ENCODE measurements around the gene XYLT1.
A peak's percentile ranks its signal among the peaks of the same experiment; 100 is the strongest.

XYLT1 gene

DNA sequence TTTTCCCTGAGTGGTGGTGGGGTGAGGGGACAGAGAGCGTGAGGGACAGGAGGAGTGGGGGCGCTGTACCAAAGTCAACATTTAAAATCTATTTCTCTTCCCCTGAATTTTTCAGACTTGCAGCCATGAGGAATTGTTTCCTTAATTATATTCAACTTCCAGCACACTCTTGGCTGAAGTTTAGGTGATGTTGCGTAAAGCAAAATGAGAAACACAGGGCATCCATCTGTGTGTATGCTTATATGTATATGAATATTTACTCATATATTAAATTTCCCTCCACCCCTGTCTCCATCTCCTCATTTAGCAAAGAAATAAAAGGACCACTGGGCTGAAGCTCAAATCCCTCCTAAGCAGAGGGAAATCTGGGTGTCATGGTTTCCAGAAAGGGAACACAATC, 218.1 kb downstream of the XYLT1 start:
- Histone ChIP-seq H3K4ac (ENCODE audit: low read depth, low read length) (no peak overlapping the region), H3K79me2 (ENCODE audit: control insufficient read depth, insufficient read depth, low read length) (no peaks in the 10 kb centered on the region), H3K4me2 (ENCODE audit: low read length) (no peak overlapping the region), H3K18ac (ENCODE audit: low read length) (no peak overlapping the region), H2AK5ac (ENCODE audit: low read length) (no peak overlapping the region), H3K27ac (ENCODE audit: low read depth, low read length) (no peak overlapping the region), H3K4me3 (ENCODE audit: low read length) (no peak overlapping the region), H3K79me1 (ENCODE audit: low read length) (no peaks in the 10 kb centered on the region), H3K56ac (ENCODE audit: low read length) (no peak overlapping the region), H2BK15ac (replicated peaks; ENCODE audit: low read depth) (no peak overlapping the region), H2BK120ac (ENCODE audit: low read depth, low read length) (no peak overlapping the region), H3K36me3 (ENCODE audit: control insufficient read depth, insufficient read depth, low read length) (no peaks in the 10 kb centered on the region), H3K4me1 (ENCODE audit: control insufficient read depth, low read depth, low read length) (no peaks in the 10 kb centered on the region), H2BK5ac (ENCODE audit: low read length) (no peak overlapping the region), H4K8ac (ENCODE audit: low read depth, low read length) (no peak overlapping the region), H3K27me3 (ENCODE audit: insufficient read depth, low read length, poor library complexity) (no peaks in the 10 kb centered on the region), H3K23ac (ENCODE audit: low read length) (no peak overlapping the region), H3K9ac (ENCODE audit: low read length) (no peak overlapping the region), H4K5ac (ENCODE audit: low read length) (no peak overlapping the region)
- DNase-seq, result no peak
- WGBS (ENCODE audit: extremely low coverage, insufficient coverage, low lambda C conversion rate), result no CpG with 5 or more reads among the region's 3 CpGs

DNA sequence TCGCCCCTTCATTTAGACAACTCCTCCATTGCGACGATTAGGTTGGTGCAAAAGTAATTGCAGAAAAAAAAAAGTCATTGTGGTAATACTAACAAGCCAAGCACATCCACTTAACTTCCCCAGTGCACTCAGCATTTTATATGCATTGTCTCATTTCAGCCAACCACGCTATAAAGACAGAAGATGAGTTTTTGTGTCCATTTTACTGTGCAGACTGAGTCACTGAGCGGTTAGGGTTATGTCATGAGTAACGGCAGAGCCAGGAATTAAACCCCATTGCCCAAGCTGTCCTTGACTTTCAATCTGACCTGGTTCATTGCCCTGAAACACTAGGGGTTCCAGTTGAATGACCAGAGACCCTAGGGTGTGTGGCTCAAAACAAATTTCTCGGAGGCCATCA, 218.7 kb downstream of the XYLT1 start:
- no peaks in the 10 kb centered on the region for H3K27me3 ChIP-seq (ENCODE audit: insufficient read depth, low read length, poor library complexity)
- H3K4ac ChIP-seq (ENCODE audit: low read depth, low read length), result no peak overlapping the region
- no CpG with 5 or more reads among the region's 7 CpGs for WGBS (ENCODE audit: extremely low coverage, insufficient coverage, low lambda C conversion rate)
- H3K4me2 ChIP-seq (ENCODE audit: low read length), result no peak overlapping the region
- H3K4me1 ChIP-seq (ENCODE audit: control insufficient read depth, low read depth, low read length), result no peaks in the 10 kb centered on the region
- H3K9ac ChIP-seq (ENCODE audit: low read length), result no peak overlapping the region
- H4K5ac ChIP-seq (ENCODE audit: low read length), result no peak overlapping the region
- H2BK5ac ChIP-seq (ENCODE audit: low read length), result no peak overlapping the region
- H2AK5ac ChIP-seq (ENCODE audit: low read length), result no peak overlapping the region
- H3K27ac ChIP-seq (ENCODE audit: low read depth, low read length), result no peak overlapping the region
- H2BK120ac ChIP-seq (ENCODE audit: low read depth, low read length), result no peak overlapping the region
- no peaks in the 10 kb centered on the region for H3K79me2 ChIP-seq (ENCODE audit: control insufficient read depth, insufficient read depth, low read length)
- no peak overlapping the region for H3K18ac ChIP-seq (ENCODE audit: low read length)
- H3K79me1 ChIP-seq (ENCODE audit: low read length), result no peaks in the 10 kb centered on the region
- no peaks in the 10 kb centered on the region for H3K36me3 ChIP-seq (ENCODE audit: control insufficient read depth, insufficient read depth, low read length)
- no peak overlapping the region for H4K8ac ChIP-seq (ENCODE audit: low read depth, low read length)
- no peak overlapping the region for H3K4me3 ChIP-seq (ENCODE audit: low read length)
- H3K23ac ChIP-seq (ENCODE audit: low read length), result no peak overlapping the region
- H2BK15ac ChIP-seq (replicated peaks; ENCODE audit: low read depth), result no peak overlapping the region
- DNase-seq, result no peak
- no peak overlapping the region for H3K56ac ChIP-seq (ENCODE audit: low read length)

DNA sequence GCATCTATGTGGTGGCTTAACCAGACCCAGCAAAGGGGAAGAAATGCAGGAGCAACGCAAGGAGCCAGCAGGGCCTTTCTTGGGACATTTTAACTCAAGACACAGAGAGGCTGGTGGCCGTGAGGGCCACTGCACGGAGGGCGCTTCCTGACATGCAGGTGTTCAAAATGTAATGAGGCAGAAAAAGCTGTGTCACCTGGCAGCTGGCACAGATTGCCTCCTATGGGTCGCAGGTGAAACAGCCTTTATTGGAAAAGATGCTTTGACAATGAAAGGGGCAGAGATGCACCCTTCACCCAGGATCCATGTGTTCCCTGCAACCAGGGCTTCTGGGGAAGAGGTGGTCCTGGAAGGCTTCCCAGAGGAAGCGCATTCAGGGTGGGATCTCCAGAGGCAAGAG, 219.3 kb downstream of the XYLT1 start:
- no peak overlapping the region for H3K9ac ChIP-seq (ENCODE audit: low read length)
- no peak overlapping the region for H3K4ac ChIP-seq (ENCODE audit: low read depth, low read length)
- H3K79me1 ChIP-seq (ENCODE audit: low read length), result peaks cover 3% of the 10 kb centered on the region
- H4K5ac ChIP-seq (ENCODE audit: low read length), result no peak overlapping the region
- no peak overlapping the region for H3K56ac ChIP-seq (ENCODE audit: low read length)
- H3K36me3 ChIP-seq (ENCODE audit: control insufficient read depth, insufficient read depth, low read length), result no peaks in the 10 kb centered on the region
- H3K79me2 ChIP-seq (ENCODE audit: control insufficient read depth, insufficient read depth, low read length), result no peaks in the 10 kb centered on the region
- H2AK5ac ChIP-seq (ENCODE audit: low read length), result no peak overlapping the region
- no peak overlapping the region for H3K18ac ChIP-seq (ENCODE audit: low read length)
- no peaks in the 10 kb centered on the region for H3K4me1 ChIP-seq (ENCODE audit: control insufficient read depth, low read depth, low read length)
- H3K27me3 ChIP-seq (ENCODE audit: insufficient read depth, low read length, poor library complexity), result no peaks in the 10 kb centered on the region
- no peak overlapping the region for H3K23ac ChIP-seq (ENCODE audit: low read length)
- H2BK15ac ChIP-seq (replicated peaks; ENCODE audit: low read depth), result no peak overlapping the region
- H3K4me2 ChIP-seq (ENCODE audit: low read length), result no peak overlapping the region
- H2BK120ac ChIP-seq (ENCODE audit: low read depth, low read length), result no peak overlapping the region
- H2BK5ac ChIP-seq (ENCODE audit: low read length), result no peak overlapping the region
- no peak overlapping the region for H3K27ac ChIP-seq (ENCODE audit: low read depth, low read length)
- DNase-seq, result no peak
- H3K4me3 ChIP-seq (ENCODE audit: low read length), result no peak overlapping the region
- no peak overlapping the region for H4K8ac ChIP-seq (ENCODE audit: low read depth, low read length)
- no CpG with 5 or more reads among the region's 6 CpGs for WGBS (ENCODE audit: extremely low coverage, insufficient coverage, low lambda C conversion rate)

DNA sequence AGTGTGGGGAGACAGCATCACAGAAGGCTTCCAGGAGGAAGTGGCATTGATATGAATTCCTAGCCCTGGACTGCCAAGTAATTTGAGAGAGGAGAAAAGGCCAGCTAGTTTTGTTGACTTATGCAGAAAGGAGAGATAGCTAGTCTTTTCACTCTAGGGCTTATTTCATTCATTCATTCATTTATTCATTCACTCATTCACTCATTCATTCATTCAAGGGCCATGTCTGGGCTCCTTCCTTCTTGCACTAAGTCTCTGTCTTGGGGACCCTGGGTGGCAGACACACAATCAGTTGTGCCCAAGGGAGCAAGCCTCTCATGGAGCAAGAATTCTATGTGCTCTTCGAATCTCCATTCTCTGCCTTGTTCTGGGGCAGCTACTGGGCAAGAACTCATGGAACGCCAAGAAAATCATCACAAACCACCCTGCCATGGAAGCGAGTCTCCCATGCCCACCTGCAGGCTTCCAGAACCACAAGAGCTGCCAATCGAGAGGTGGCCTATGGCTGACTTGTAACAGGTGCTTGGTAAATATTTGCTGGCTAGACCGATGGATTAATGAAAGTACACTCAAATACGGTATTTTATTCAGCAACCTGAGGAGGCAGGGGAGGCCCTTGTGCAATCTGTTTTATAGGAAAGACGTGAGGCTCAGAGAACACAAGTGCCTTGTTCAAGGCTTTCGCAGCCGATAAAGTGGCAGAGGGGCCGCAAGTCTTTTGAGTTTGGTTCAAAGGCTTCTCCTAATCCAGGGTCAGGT, 223.6 kb downstream of the XYLT1 start:
- Histone ChIP-seq H3K4ac (ENCODE audit: low read depth, low read length) (no peak overlapping the region), H3K4me2 (ENCODE audit: low read length) (no peak overlapping the region), H3K56ac (ENCODE audit: low read length) (no peak overlapping the region), H3K9ac (ENCODE audit: low read length) (no peak overlapping the region), H4K5ac (ENCODE audit: low read length) (no peak overlapping the region), H2BK120ac (ENCODE audit: low read depth, low read length) (no peak overlapping the region), H3K4me3 (ENCODE audit: low read length) (no peak overlapping the region), H3K27ac (ENCODE audit: low read depth, low read length) (no peak overlapping the region), H3K18ac (ENCODE audit: low read length) (no peak overlapping the region), H2BK15ac (replicated peaks; ENCODE audit: low read depth) (no peak overlapping the region), H4K8ac (ENCODE audit: low read depth, low read length) (no peak overlapping the region), H3K27me3 (ENCODE audit: insufficient read depth, low read length, poor library complexity) (no peaks in the 10 kb centered on the region), H2AK5ac (ENCODE audit: low read length) (no peak overlapping the region), H3K36me3 (ENCODE audit: control insufficient read depth, insufficient read depth, low read length) (no peaks in the 10 kb centered on the region), H3K79me1 (ENCODE audit: low read length) (peaks cover 3% of the 10 kb centered on the region), H2BK5ac (ENCODE audit: low read length) (no peak overlapping the region), H3K4me1 (ENCODE audit: control insufficient read depth, low read depth, low read length) (no peaks in the 10 kb centered on the region), H3K79me2 (ENCODE audit: control insufficient read depth, insufficient read depth, low read length) (no peaks in the 10 kb centered on the region), H3K23ac (ENCODE audit: low read length) (no peak overlapping the region)
- no peak for DNase-seq
- no CpG with 5 or more reads among the region's 10 CpGs for WGBS (ENCODE audit: extremely low coverage, insufficient coverage, low lambda C conversion rate)

DNA sequence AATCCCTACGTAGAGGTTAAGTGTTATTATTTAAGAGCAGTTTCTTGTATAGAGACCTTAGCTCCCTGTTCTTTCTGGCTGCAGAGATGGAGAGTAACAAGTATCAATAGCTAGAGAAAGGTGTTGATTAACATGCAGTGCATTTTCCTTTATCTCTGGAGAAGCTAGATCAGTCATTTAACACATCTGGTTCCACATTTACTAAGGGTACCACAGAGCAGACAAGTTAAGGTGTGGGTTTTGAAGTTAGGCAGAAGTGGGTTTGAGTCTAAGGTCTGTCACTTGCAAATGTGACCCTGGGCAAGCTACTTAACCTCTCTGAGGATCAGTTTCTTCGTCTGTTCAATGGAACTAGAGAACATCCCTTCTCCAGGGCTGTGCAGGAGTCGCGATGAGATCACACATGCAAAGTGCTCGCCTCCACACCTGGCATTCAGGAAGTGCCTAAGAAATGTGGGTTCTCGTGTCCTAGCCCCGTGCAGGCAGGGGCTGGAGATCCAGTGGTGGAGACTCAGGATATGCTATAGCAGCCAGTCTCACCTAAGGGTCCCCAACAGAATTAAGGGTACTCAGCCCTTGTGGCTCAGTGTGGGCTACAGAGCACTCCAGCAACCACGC, 224.4 kb downstream of the XYLT1 start:
- Histone ChIP-seq H3K79me2 (ENCODE audit: control insufficient read depth, insufficient read depth, low read length) (no peaks in the 10 kb centered on the region), H4K8ac (ENCODE audit: low read depth, low read length) (no peak overlapping the region), H3K27ac (ENCODE audit: low read depth, low read length) (no peak overlapping the region), H3K4me1 (ENCODE audit: control insufficient read depth, low read depth, low read length) (no peaks in the 10 kb centered on the region), H2BK120ac (ENCODE audit: low read depth, low read length) (no peak overlapping the region), H3K79me1 (ENCODE audit: low read length) (peaks cover 3% of the 10 kb centered on the region), H3K4me3 (ENCODE audit: low read length) (no peak overlapping the region), H2AK5ac (ENCODE audit: low read length) (no peak overlapping the region), H3K27me3 (ENCODE audit: insufficient read depth, low read length, poor library complexity) (no peaks in the 10 kb centered on the region), H2BK5ac (ENCODE audit: low read length) (no peak overlapping the region), H4K5ac (ENCODE audit: low read length) (no peak overlapping the region), H2BK15ac (replicated peaks; ENCODE audit: low read depth) (no peak overlapping the region), H3K56ac (ENCODE audit: low read length) (no peak overlapping the region), H3K36me3 (ENCODE audit: control insufficient read depth, insufficient read depth, low read length) (no peaks in the 10 kb centered on the region), H3K23ac (ENCODE audit: low read length) (no peak overlapping the region), H3K18ac (ENCODE audit: low read length) (no peak overlapping the region), H3K9ac (ENCODE audit: low read length) (no peak overlapping the region), H3K4ac (ENCODE audit: low read depth, low read length) (no peak overlapping the region), H3K4me2 (ENCODE audit: low read length) (no peak overlapping the region)
- no CpG with 5 or more reads among the region's 8 CpGs for WGBS (ENCODE audit: extremely low coverage, insufficient coverage, low lambda C conversion rate)
- no peak for DNase-seq

DNA sequence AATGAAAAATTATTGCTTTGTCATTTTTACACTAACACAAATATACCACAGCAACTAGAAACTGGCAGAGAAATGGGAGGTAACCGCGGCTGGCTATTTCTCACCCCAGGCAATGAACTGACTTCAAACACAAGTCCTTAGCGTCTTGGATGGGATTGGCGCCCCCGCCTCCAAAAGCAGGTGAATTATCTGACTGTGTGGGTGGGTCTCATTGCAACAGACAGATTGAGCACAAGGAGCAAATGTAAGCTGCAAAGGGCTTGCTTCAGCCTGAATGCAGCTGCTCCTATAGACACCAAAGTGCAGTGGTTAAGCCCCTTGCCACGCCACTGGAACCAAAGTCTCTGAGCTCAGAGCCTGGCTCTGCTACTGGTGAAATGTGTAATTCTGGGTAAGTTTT, 225.0 kb downstream of the XYLT1 start:
- no peak overlapping the region for H3K27ac ChIP-seq (ENCODE audit: low read depth, low read length)
- no peak overlapping the region for H3K18ac ChIP-seq (ENCODE audit: low read length)
- no peaks in the 10 kb centered on the region for H3K36me3 ChIP-seq (ENCODE audit: control insufficient read depth, insufficient read depth, low read length)
- H3K79me2 ChIP-seq (ENCODE audit: control insufficient read depth, insufficient read depth, low read length), result no peaks in the 10 kb centered on the region
- no peak overlapping the region for H3K4ac ChIP-seq (ENCODE audit: low read depth, low read length)
- no peak overlapping the region for H2AK5ac ChIP-seq (ENCODE audit: low read length)
- no peak overlapping the region for H3K4me2 ChIP-seq (ENCODE audit: low read length)
- WGBS (ENCODE audit: extremely low coverage, insufficient coverage, low lambda C conversion rate), result no CpG with 5 or more reads among the region's 6 CpGs
- no peak overlapping the region for H3K9ac ChIP-seq (ENCODE audit: low read length)
- no peak overlapping the region for H2BK120ac ChIP-seq (ENCODE audit: low read depth, low read length)
- no peaks in the 10 kb centered on the region for H3K27me3 ChIP-seq (ENCODE audit: insufficient read depth, low read length, poor library complexity)
- no peak overlapping the region for H4K5ac ChIP-seq (ENCODE audit: low read length)
- H3K79me1 ChIP-seq (ENCODE audit: low read length), result peaks cover 3% of the 10 kb centered on the region
- no peak overlapping the region for H4K8ac ChIP-seq (ENCODE audit: low read depth, low read length)
- H3K4me1 ChIP-seq (ENCODE audit: control insufficient read depth, low read depth, low read length), result no peaks in the 10 kb centered on the region
- H2BK5ac ChIP-seq (ENCODE audit: low read length), result no peak overlapping the region
- H3K4me3 ChIP-seq (ENCODE audit: low read length), result no peak overlapping the region
- H3K56ac ChIP-seq (ENCODE audit: low read length), result no peak overlapping the region
- peak; percentile 8 for DNase-seq
- no peak overlapping the region for H2BK15ac ChIP-seq (replicated peaks; ENCODE audit: low read depth)
- no peak overlapping the region for H3K23ac ChIP-seq (ENCODE audit: low read length)
